ENCODE results near the gene BLOC1S5.
"Not testable (repeated sequence)": the region's sequence is repeated elsewhere in the genome, so short reads cannot be mapped to it uniquely, and the experiment has no call there.

The BLOC1S5 gene

GRCh38 chr6:7998103-7998725 is 66.0 kb downstream of the BLOC1S5 start:
- DNase-seq (ENCODE audit: extremely low read depth in 1 of 2, low read depth in 1 of 2), result no peak

- DNase-seq (ENCODE audit: extremely low read depth in 1 of 2, low read depth in 1 of 2), result no peak
Observed at GRCh38 chr6:7997286-7997685, 66.9 kb downstream of the BLOC1S5 start.

- DNase-seq (ENCODE audit: extremely low read depth in 1 of 2, low read depth in 1 of 2), result no peak
Observed at GRCh38 chr6:7996538-7997111, 67.6 kb downstream of the BLOC1S5 start.

- DNase-seq (ENCODE audit: extremely low read depth in 1 of 2, low read depth in 1 of 2), result no peak
Observed at GRCh38 chr6:7993952-7994351, 70.2 kb downstream of the BLOC1S5 start.

- DNase-seq (ENCODE audit: extremely low read depth in 1 of 2, low read depth in 1 of 2), result no peak
Observed at GRCh38 chr6:7993399-7993798, 70.8 kb downstream of the BLOC1S5 start.

GRCh38 chr6:7992002-7992815 is 72.0 kb downstream of the BLOC1S5 start:
- DNase-seq (ENCODE audit: extremely low read depth in 1 of 2, low read depth in 1 of 2), result no peak

GRCh38 chr6:7991536-7991935 is 72.7 kb downstream of the BLOC1S5 start:
- DNase-seq (ENCODE audit: extremely low read depth in 1 of 2, low read depth in 1 of 2), result no peak

GRCh38 chr6:7986219-7986618 is 78.0 kb downstream of the BLOC1S5 start:
- no peak for DNase-seq (ENCODE audit: extremely low read depth in 1 of 2, low read depth in 1 of 2)

- not testable (repeated sequence) for DNase-seq (ENCODE audit: extremely low read depth in 1 of 2, low read depth in 1 of 2)
Observed at GRCh38 chr6:7983967-7984366, 80.2 kb downstream of the BLOC1S5 start.

- DNase-seq (ENCODE audit: extremely low read depth in 1 of 2, low read depth in 1 of 2), result no peak
Observed at GRCh38 chr6:7979831-7980230, 84.4 kb downstream of the BLOC1S5 start.

GRCh38 chr6:7978736-7979135 is 85.5 kb downstream of the BLOC1S5 start:
- DNase-seq (ENCODE audit: extremely low read depth in 1 of 2, low read depth in 1 of 2), result no peak

GRCh38 chr6:7976485-7977056 is 87.6 kb downstream of the BLOC1S5 start:
- no peak for DNase-seq (ENCODE audit: extremely low read depth in 1 of 2, low read depth in 1 of 2)

GRCh38 chr6:7975764-7976146 is 88.4 kb downstream of the BLOC1S5 start:
- DNase-seq (ENCODE audit: extremely low read depth in 1 of 2, low read depth in 1 of 2), result no peak

GRCh38 chr6:7974938-7975763 is 89.0 kb downstream of the BLOC1S5 start:
- no peak for DNase-seq (ENCODE audit: extremely low read depth in 1 of 2, low read depth in 1 of 2)

GRCh38 chr6:7974565-7974937 is 89.6 kb downstream of the BLOC1S5 start:
- no peak for DNase-seq (ENCODE audit: extremely low read depth in 1 of 2, low read depth in 1 of 2)

GRCh38 chr6:7973584-7973983 is 90.6 kb downstream of the BLOC1S5 start:
- no peak for DNase-seq (ENCODE audit: extremely low read depth in 1 of 2, low read depth in 1 of 2)

- DNase-seq (ENCODE audit: extremely low read depth in 1 of 2, low read depth in 1 of 2), result no peak
Observed at GRCh38 chr6:7971499-7971898, 92.7 kb downstream of the BLOC1S5 start.

GRCh38 chr6:7970616-7971015 is 93.6 kb downstream of the BLOC1S5 start:
- DNase-seq (ENCODE audit: extremely low read depth in 1 of 2, low read depth in 1 of 2), result no peak

Measured in activated CD8-positive, alpha-beta memory T cell treated with anti-CD3 and anti-CD28 coated beads for 1 hour (primary cell).